Measurements from ENCODE around the gene POP4.

DNA sequence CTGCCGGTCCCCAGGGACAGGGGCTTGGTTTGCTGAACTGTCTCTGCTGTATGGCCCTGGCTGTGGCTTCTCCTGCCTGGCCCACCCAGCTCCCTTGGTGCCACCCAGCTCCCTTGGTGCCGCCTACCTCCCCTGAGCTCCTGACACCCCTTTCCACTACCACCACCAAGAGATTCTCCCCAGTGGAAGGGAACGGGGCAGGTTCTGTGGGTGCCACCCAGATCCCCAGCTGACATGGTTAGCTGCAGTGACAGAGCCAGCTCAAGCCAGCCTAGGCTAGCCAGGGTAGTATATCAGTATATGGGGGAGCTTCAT is 28.5 kb upstream of the POP4 start:
- TF ChIP-seq, protein P1, sequence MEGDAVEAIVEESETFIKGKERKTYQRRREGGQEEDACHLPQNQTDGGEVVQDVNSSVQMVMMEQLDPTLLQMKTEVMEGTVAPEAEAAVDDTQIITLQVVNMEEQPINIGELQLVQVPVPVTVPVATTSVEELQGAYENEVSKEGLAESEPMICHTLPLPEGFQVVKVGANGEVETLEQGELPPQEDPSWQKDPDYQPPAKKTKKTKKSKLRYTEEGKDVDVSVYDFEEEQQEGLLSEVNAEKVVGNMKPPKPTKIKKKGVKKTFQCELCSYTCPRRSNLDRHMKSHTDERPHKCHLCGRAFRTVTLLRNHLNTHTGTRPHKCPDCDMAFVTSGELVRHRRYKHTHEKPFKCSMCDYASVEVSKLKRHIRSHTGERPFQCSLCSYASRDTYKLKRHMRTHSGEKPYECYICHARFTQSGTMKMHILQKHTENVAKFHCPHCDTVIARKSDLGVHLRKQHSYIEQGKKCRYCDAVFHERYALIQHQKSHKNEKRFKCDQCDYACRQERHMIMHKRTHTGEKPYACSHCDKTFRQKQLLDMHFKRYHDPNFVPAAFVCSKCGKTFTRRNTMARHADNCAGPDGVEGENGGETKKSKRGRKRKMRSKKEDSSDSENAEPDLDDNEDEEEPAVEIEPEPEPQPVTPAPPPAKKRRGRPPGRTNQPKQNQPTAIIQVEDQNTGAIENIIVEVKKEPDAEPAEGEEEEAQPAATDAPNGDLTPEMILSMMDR (IDR thresholded peaks at IDR 0.05; ENCODE audit: extremely low read depth in 1 of 2, insufficient read depth in 1 of 2, low read depth in 1 of 2, low read length in 2 of 2): no peak
- TF ChIP-seq POLR2A (IDR thresholded peaks at IDR 0.05; ENCODE audit: low read depth, low read length) (no peak), POLR2AphosphoS5 (IDR thresholded peaks at IDR 0.05; ENCODE audit: insufficient read depth, low read depth, low read length) (no peak), EZH2 (IDR thresholded peaks at IDR 0.05; ENCODE audit: borderline replicate concordance, low read depth, low read length, severe bottlenecking) (no peak), FOS (IDR thresholded peaks at IDR 0.05; ENCODE audit: borderline replicate concordance, insufficient read depth, low read length) (no peak), MYC (IDR thresholded peaks at IDR 0.05; ENCODE audit: low read depth, low read length) (no peak), JUN (IDR thresholded peaks at IDR 0.05; ENCODE audit: borderline replicate concordance, insufficient read depth, insufficient read length, low read depth) (no peak)
- TF ChIP-seq, protein P2, sequence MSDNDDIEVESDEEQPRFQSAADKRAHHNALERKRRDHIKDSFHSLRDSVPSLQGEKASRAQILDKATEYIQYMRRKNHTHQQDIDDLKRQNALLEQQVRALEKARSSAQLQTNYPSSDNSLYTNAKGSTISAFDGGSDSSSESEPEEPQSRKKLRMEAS (IDR thresholded peaks at IDR 0.05; ENCODE audit: insufficient read depth, insufficient read length): no peak
